GM19351 (cell line): Measurements from ENCODE around the gene TRDMT1.

Source experiments
- ATAC-seq: cut with Tn5 transposase; IDR thresholded peaks from one replicate; pipeline ENCODE4 v1.9.1; 2021; ENCODE audit warnings: mild to moderate bottlenecking, moderate library complexity; ENCODE audit not compliant: unreplicated experiment

The TRDMT1 gene

DNA sequence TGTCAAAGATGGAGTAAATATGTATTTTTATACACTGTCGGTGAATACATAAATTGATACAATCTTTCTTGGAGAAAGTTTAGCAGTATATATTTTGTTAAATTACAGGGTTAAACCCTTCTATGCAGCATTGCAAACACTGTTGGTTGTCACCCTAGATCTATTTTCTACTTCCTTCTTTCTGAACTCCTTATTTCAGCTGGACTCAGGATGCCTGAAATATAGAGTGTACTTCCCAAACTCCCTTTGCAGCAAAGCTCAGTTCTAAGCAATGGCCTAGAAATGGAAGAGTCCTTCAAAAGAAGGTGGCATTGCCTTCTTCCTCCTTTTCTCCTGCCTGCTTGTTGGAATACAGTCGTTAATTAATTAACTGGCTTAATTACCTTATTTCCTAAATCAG, 92.4 kb downstream of the TRDMT1 start:
- no peak for ATAC-seq

DNA sequence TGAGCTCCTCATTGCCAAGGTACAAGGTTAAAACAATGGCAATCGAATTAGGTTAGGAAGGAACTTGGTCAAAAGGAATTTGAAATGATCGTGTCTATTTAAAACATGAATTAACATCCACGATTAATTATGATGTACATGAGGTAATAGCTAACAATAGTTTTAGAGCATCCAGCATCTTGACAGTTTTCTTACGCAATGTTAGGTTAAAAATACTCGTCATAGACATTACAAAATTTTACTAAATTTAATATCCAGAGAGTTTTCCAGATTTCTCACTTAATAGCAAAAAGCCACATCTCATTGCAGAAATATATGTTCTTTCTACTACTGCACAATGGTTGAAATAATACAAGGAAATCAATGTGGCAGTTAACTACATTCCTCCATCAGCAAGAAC, 94.5 kb downstream of the TRDMT1 start:
- ATAC-seq, result no peak

DNA sequence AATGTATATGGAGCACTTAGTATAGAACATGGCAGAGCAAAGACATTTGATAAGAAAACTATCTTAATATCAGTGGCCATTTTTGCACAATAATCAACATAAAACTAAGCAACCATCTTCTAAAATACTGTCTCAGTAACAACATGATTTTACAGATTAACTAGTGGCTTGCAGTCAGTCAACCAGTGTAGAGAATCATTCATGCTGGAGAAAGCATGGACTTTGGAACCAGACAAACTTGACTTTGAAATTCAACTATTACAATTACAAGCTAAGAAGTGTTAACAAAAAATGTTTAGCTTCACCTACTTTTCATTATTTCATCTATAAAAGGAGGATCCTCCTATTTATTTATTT, 99.6 kb downstream of the TRDMT1 start:
- no peak for ATAC-seq

DNA sequence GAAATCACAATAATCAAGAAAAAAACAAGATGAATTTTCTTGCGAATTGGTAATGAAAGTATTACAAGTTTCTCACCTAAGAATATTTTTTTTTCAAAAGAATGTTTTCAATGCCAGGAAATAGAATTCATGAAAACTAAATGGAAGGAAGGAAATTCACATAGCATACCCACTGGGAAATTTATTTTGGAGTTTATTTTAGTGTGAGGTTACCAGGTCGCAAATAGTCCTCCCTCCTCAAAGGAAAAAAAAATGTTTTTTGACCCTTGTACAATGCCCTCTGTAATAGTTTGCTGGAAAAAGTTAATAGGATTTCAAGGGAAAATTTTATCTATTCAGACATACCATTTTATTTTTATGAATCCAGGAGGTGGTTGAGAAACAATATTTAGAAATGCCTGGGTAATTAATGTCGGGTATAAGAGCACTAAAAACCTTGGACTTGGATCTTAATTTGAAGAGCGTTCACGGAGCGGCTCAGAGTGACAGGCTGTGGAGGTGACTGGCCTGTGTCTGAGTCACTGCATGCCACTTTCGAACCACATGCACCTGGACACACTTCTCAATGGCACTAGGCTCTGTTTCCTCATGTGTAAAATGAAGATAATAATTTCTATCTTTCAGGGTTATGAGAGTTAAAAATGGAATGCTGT, 100.1 kb downstream of the TRDMT1 start:
- no peak for ATAC-seq

DNA sequence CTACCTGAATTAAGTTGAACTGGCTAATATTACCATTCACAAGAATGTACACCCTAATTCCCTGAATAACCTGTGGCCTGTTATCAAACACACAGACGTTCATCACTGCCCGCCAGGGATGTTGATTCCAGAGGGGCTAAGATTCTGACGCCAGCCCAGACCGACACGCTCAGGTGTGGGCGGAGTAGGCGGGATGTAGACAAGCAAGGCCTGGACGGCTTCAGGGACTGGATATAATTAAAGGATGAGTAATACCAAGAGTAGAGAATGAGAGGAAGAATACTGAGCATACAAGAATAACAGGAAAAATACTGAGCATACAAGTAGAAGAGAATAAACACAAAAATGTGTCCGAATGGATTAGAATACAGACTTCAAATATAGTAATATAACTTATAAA, 100.9 kb downstream of the TRDMT1 start:
- no peak for ATAC-seq

DNA sequence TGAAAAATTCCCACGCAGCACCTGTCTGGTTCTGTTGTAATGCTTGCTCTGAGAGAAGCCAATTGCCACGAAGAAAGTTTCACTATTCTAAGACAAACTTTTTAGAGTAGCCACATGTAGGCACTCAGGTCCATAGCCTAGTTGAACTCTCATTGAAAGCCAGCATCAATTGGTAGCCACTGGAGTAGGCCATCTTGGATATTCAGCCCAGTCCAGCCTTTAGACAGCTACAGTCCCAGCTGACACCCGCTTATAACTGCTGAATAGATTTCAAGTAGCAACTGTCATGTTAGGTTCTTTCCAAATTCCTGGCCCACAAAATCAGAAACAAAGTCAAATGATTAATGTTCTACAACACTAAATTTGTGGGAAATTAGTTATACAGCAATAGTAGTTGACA, 103.5 kb downstream of the TRDMT1 start:
- no peak for ATAC-seq
